PFSK-1 (cell line): ENCODE measurements around the gene MPP2.

ENCODE experiments used
- POLR2AphosphoS5 ChIP-seq: IDR thresholded peaks from 2 replicates; pipeline ENCODE4 v1.6.1; 2012; ENCODE audit warnings: low read depth, mild to moderate bottlenecking, control low read depth, low read length, moderate library complexity
- REST ChIP-seq, 2 experiments: IDR thresholded peaks; 2 replicates each; pipeline versions ENCODE4 v1.6.1 to v1.8.0; 2011 to 2012; ENCODE audit warnings: low read depth in 2 of 2, low read length in 2 of 2, control low read depth in 1 of 2, inconsistent platforms in 1 of 2, mild to moderate bottlenecking in 1 of 2, moderate library complexity in 1 of 2; ENCODE audit not compliant: insufficient read depth in 1 of 2
- SIN3A ChIP-seq: IDR thresholded peaks from 2 replicates; pipeline ENCODE4 v1.6.1; 2012; ENCODE audit warnings: mild to moderate bottlenecking, low read length, moderate library complexity, borderline replicate concordance; ENCODE audit not compliant: insufficient read depth
- TAF1 ChIP-seq: IDR thresholded peaks from 2 replicates; pipeline ENCODE4 v1.6.1; 2012; ENCODE audit warnings: low read length, control low read depth, borderline replicate concordance; ENCODE audit not compliant: insufficient read depth

GRCh38 chr17:43877451-43878155, 29.7 kb downstream of the MPP2 start:
- no peak for TF ChIP-seq POLR2AphosphoS5
- TF ChIP-seq TAF1 = no peak
- no peak for TF ChIP-seq SIN3A
- no peak for TF ChIP-seq REST (IDR thresholded peaks at IDR 0.05; ENCODE audit: insufficient read depth in 1 of 2, low read depth in 2 of 2, low read length in 2 of 2)
